Kidney (tissue), 14 donors: Measurements from ENCODE around the gene TRPC3. TPM values are rescaled to one million over a fixed set of nuclear protein-coding genes. Genes with fewer than 3 reads are reported as not detected.

Source experiments
- DNase-seq, 5 donors: peaks; one replicate each; pipeline ENCODE4 v3.0.0-alpha.2; 2013 to 2020
- FAIRE-seq: peaks from 2 replicates; lab custom pipeline; 2012; peaks lifted over from hg19 to GRCh38; lab: Jason Lieb, UNC
- H3K27ac ChIP-seq, 2 donors: one replicate each; pipeline ENCODE4 v1.7.0; 2013; ENCODE audit warnings: low read depth in 2 of 2, low read length in 2 of 2, inconsistent platforms in 1 of 2
- H3K27me3 ChIP-seq: one replicate; pipeline ENCODE4 v1.7.1; 2013; ENCODE audit warnings: low read length, inconsistent platforms; ENCODE audit not compliant: control insufficient read depth, insufficient read depth
- H3K36me3 ChIP-seq, 3 donors: one replicate each; pipeline versions ENCODE4 v1.7.0 to v1.7.1; 2013; ENCODE audit warnings: low read length in 3 of 3, control low read depth in 1 of 3, inconsistent platforms in 1 of 3; ENCODE audit not compliant: insufficient read depth in 3 of 3, control insufficient read depth in 2 of 3
- H3K4me1 ChIP-seq, 3 donors: one replicate each; pipeline versions ENCODE4 v1.7.0 to v1.7.1; 2013; ENCODE audit warnings: low read length in 3 of 3, inconsistent platforms in 1 of 3, low read depth in 1 of 3; ENCODE audit not compliant: control insufficient read depth in 2 of 3, insufficient read depth in 2 of 3
- H3K4me3 ChIP-seq, 3 donors: one replicate each; pipeline versions ENCODE4 v1.7.0 to v1.8.1; 2013; ENCODE audit warnings: low read length in 3 of 3, control low read depth in 1 of 3, inconsistent platforms in 1 of 3
- H3K9ac ChIP-seq, 3 donors: one replicate each; pipeline versions ENCODE4 v1.7.0 to v1.7.1; 2013; ENCODE audit warnings: low read length in 3 of 3, control low read depth in 1 of 3, inconsistent platforms in 1 of 3
- H3K9me3 ChIP-seq, 3 donors: one replicate each; pipeline versions ENCODE4 v1.7.0 to v1.7.1; 2013; ENCODE audit warnings: low read length in 3 of 3, control low read depth in 1 of 3, inconsistent platforms in 1 of 3; ENCODE audit not compliant: control insufficient read depth in 2 of 3, insufficient read depth in 1 of 3
- CTCF ChIP-seq: IDR thresholded peaks from 3 replicates; pipeline ENCODE4 v1.5.1; 2012; ENCODE audit warnings: mild to moderate bottlenecking, moderate library complexity, borderline replicate concordance; ENCODE audit not compliant: insufficient read depth; ENCODE audit errors: extremely low read depth
- intact Hi-C: fragments of 100-400 bp; cut with DNase I; formaldehyde crosslinking; loops from one replicate; pipeline ENCODE4 v1.11.1; 2022
- polyA plus RNA-seq: library from polyadenylated mRNA; stranded (reverse); fragments of 350-450 nt; fragmentation: Illumina TruSeq; extraction: RNeasy Lipid Tissue Mini Kit (QIAGEN cat#74804); gene quantifications from one replicate; pipeline ENCODE4 v1.2.3, GENCODE V29; 2014; ENCODE audit warnings: low read depth, low replicate concordance; ENCODE audit not compliant: insufficient read depth
- total RNA-seq: library from RNA; stranded (reverse); fragmentation: NEBNext Ultra II Directional; extraction: Animal tissue kit (Norgen Biotek cat#: 25700); gene quantifications from one replicate; pipeline ENCODE4 v1.2.1, GENCODE V29; 2021
- donor health status: control.
- donor health status: control.
- donor health status: control.
- donor health status: control.
- donor health status: control.
- donor health status: DM: yes; HTN: yes; CAD: no.
- donor health status: Normal renal cell carcinoma (clear cell type).

The TRPC3 gene
- total and polyA plus RNA-seq, 2 donors from 2014 or later: 0.17 to 0.44 TPM

GRCh38 chr4:121875652-121876051, 76.2 kb downstream of the TRPC3 start:
- Histone ChIP-seq H3K9ac (no peak overlapping the region), H3K9me3 (no peaks in the 10 kb centered on the region), H3K4me1 (no peaks in the 10 kb centered on the region), H3K27me3 (no peaks in the 10 kb centered on the region), H3K36me3 (no peaks in the 10 kb centered on the region), H3K4me3 (no peak overlapping the region), H3K27ac (no peak overlapping the region)
- no peak for DNase-seq
- no peak for TF ChIP-seq CTCF
- intact Hi-C loops: no loop called here
- no peak for FAIRE-seq

- TF ChIP-seq CTCF: no peak
- no peak for DNase-seq
- H3K27ac ChIP-seq: no peak overlapping the region
- no peaks in the 10 kb centered on the region for H3K27me3 ChIP-seq
- H3K36me3 ChIP-seq: no peaks in the 10 kb centered on the region
- no peak overlapping the region for H3K4me3 ChIP-seq
- H3K9ac ChIP-seq: no peak overlapping the region
- FAIRE-seq: no peak
- H3K4me1 ChIP-seq: no peaks in the 10 kb centered on the region
- no peaks in the 10 kb centered on the region for H3K9me3 ChIP-seq
- intact Hi-C loops: no loop called here
These were observed 78.3 kb downstream of the TRPC3 start for GRCh38 chr4:121873604-121874003.

DNA sequence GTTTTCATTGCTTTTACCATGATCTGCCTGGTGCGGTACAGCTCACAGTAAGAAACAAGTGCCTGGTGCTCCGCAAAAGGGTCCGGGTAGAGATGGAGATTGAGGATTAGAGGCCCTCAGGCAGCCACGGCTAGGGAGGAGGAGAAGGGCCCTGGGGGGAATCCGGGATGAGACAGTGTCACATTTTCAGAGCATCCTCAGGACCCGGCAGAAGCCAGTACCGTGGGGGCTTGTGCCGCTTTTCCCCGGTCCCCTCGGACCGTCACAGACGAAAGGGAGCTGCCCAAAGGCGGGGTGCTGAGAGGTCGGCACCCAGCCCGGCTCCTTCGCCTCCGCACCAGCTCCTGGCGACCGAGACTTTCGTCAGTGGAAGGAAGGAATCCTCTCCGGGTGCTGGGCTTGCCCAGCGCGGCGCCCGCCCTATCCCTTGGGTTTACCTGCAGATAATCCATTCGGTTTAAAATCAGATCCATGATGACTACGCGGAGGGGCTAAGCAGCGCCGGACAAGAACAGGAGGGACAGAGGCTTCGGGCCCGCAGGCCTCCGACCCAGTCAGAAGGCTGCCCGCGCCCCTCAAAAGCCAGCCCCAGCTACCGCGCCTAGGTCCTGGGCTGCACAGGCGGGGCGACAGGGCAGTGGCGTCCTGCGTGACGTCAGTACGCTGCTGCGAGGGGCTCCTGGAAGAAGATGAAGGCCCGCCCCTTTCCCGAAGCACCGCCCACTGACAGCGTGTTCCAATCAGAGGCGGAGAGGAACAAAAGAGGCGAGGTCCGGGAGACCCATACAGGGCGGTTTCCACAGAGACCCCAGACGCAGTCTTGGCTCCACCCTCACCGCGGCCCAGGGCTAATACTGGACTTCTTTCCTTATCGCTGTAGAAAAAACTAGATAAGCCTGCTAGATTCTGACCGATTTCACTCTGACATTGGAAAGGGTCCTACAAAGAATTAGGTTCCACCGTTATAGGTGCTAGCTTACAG, 81.7 kb downstream of the TRPC3 start, which contains the start of gene BBS7:
Gene BBS7, minus strand, starts transcription at position 634 of the 982 bp plus-strand sequence. Its CDS starts 161 bp downstream, at position 473.
- Histone ChIP-seq H3K9me3 (no peaks in the 10 kb centered on the region), H3K4me1 (no peaks in the 10 kb centered on the region), H3K27ac (peak within 1 kb of the TSS; percentile 75 to 93), H3K4me3 (peak within 1 kb of the TSS; percentile 72 to 89 (median 86)), H3K36me3 (peaks cover 0 to 3% (median 0%) of the 10 kb centered on the region in 3 donors), H3K9ac (peak within 1 kb of the TSS; percentile 75 to 92 (median 89)), H3K27me3 (no peaks in the 10 kb centered on the region)
- FAIRE-seq (peak; percentile 98), DNase-seq (peak; percentile 99)
- no peak for TF ChIP-seq CTCF
- intact Hi-C loops: no loop called here
